Measurements from ENCODE around the gene NRGN. TPM values are rescaled to one million over a fixed set of nuclear protein-coding genes. Genes with fewer than 3 reads are reported as not detected.

Gene NRGN
- polyA plus RNA-seq, 1 donor from 2014 or later: 0.69 TPM

GRCh38 chr11:124717786-124718651, 21.7 kb upstream of the NRGN start:
- H3K27me3 ChIP-seq (ENCODE audit: insufficient read depth, low read depth, low read length): peaks cover 31% of the 10 kb centered on the region
- no peaks in the 10 kb centered on the region for H4K20me1 ChIP-seq (ENCODE audit: insufficient read depth)
- no peak overlapping the region for H2AFZ ChIP-seq (ENCODE audit: low read depth, low read length)
- no peaks in the 10 kb centered on the region for H3F3A ChIP-seq (ENCODE audit: insufficient read depth, low read length, poor library complexity, severe bottlenecking)
- no peaks in the 10 kb centered on the region for H3K9me2 ChIP-seq (ENCODE audit: insufficient read depth, low read length)
- peak overlapping the region; percentile 53 for H3K4me2 ChIP-seq (ENCODE audit: low read length)
- no peaks in the 10 kb centered on the region for H3K79me2 ChIP-seq (replicated peaks; ENCODE audit: insufficient read depth, low read length)
- no peaks in the 10 kb centered on the region for H3K36me3 ChIP-seq (ENCODE audit: insufficient read depth, low read length)
- peak overlapping the region; percentile 64 for H3K4me3 ChIP-seq (ENCODE audit: low read length)
- TF ChIP-seq EP300 (conservative IDR thresholded peaks at IDR 0.05; ENCODE audit: poor library complexity, severe bottlenecking) (peak; percentile 15), POLR2AphosphoS5 (IDR thresholded peaks at IDR 0.05) (no peak), RAD21 (conservative IDR thresholded peaks at IDR 0.05) (no peak)
- H3K9ac ChIP-seq (ENCODE audit: low read length): peak overlapping the region; percentile 32
- no peaks in the 10 kb centered on the region for H3K9me3 ChIP-seq (ENCODE audit: low read length)
- H3K27ac ChIP-seq (ENCODE audit: low read length): no peak overlapping the region

GRCh38 chr11:124718801-124719200, 20.9 kb upstream of the NRGN start:
- peaks cover 31% of the 10 kb centered on the region for H3K27me3 ChIP-seq (ENCODE audit: insufficient read depth, low read depth, low read length)
- H2AFZ ChIP-seq (ENCODE audit: low read depth, low read length): no peak overlapping the region
- TF ChIP-seq MXI1 (conservative IDR thresholded peaks at IDR 0.05; ENCODE audit: poor library complexity, severe bottlenecking) (no peak), CTCF (IDR thresholded peaks at IDR 0.05; ENCODE audit: poor library complexity, severe bottlenecking) (no peak), SMC3 (conservative IDR thresholded peaks at IDR 0.05; ENCODE audit: poor library complexity) (no peak), EP300 (conservative IDR thresholded peaks at IDR 0.05; ENCODE audit: poor library complexity, severe bottlenecking) (no peak), EZH2 (IDR thresholded peaks at IDR 0.05; ENCODE audit: borderline replicate concordance, insufficient read depth, low read length, poor library complexity, severe bottlenecking) (no peak), RAD21 (conservative IDR thresholded peaks at IDR 0.05) (no peak), POLR2AphosphoS5 (IDR thresholded peaks at IDR 0.05) (no peak), REST (IDR thresholded peaks at IDR 0.05; ENCODE audit: borderline replicate concordance) (no peak), TAF1 (IDR thresholded peaks at IDR 0.05; ENCODE audit: low read depth) (no peak)
- H3K79me2 ChIP-seq (replicated peaks; ENCODE audit: insufficient read depth, low read length): no peaks in the 10 kb centered on the region
- no peaks in the 10 kb centered on the region for H3K9me2 ChIP-seq (ENCODE audit: insufficient read depth, low read length)
- no peak overlapping the region for H3K4me2 ChIP-seq (ENCODE audit: low read length)
- H4K20me1 ChIP-seq (ENCODE audit: insufficient read depth): no peaks in the 10 kb centered on the region
- no peaks in the 10 kb centered on the region for H3F3A ChIP-seq (ENCODE audit: insufficient read depth, low read length, poor library complexity, severe bottlenecking)
- no peaks in the 10 kb centered on the region for H3K9me3 ChIP-seq (ENCODE audit: low read length)
- no peak overlapping the region for H3K27ac ChIP-seq (ENCODE audit: low read length)
- H3K9ac ChIP-seq (ENCODE audit: low read length): no peak overlapping the region
- H3K36me3 ChIP-seq (ENCODE audit: insufficient read depth, low read length): no peaks in the 10 kb centered on the region
- peak overlapping the region; percentile 64 for H3K4me3 ChIP-seq (ENCODE audit: low read length)
